ENCODE measurements around the gene PTPRK. TPM values are rescaled to one million over a fixed set of nuclear protein-coding genes. Genes with fewer than 3 reads are reported as not detected.

The PTPRK gene
- total and polyA plus RNA-seq, 3 experiments from 2014 or later, result 0.74 to 23.0 (median 21.3) TPM

DNA sequence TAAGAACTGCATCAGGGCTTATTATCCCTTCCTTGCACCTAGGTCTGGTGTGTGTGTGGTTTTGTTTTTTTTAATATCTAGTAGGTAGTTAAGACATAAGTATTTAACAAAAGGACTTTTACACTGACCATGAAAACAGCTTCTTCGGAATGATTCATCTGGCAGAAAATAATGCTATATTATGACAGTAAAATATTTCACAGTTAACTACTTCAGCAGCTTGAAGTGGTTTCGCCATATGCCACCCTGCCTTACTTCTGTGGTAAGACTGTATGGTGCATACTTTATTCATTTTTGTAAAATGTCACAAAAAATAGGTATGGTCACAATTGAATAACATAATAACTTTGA lies 858 bp upstream of the PTPRK start:
- Histone ChIP-seq H3K4me1 (ENCODE audit: insufficient read depth, low read length) (peaks cover 18% of the 10 kb centered on the region), H3K27me3 (ENCODE audit: insufficient read depth, low read length, poor library complexity, severe bottlenecking) (peaks cover 47% of the 10 kb centered on the region), H3K9me3 (ENCODE audit: low read length) (no peaks in the 10 kb centered on the region), H3K36me3 (ENCODE audit: insufficient read depth, low read length) (no peaks in the 10 kb centered on the region), H3K27ac (ENCODE audit: low read depth, low read length) (no peak overlapping the region), H3K4me3 (ENCODE audit: low read length) (peak overlapping the region; percentile 57)
- POLR2A ChIA-PET, result no interaction called here
- peaks cover 0 to 10% (median 0%) of the 10 kb centered on the region in 3 donors for H3K36me3 Mint-ChIP-seq
- peak overlapping the region in 2 of 8 donors; percentile 32 to 49 for H3K27ac Mint-ChIP-seq
- DNase-seq, result no peak
- CTCF ChIA-PET, result interaction anchor here (1.0 to 1.4 kb wide), 2 partner anchors 16 to 666 kb away, joined by 3 to 6 read pairs; no protein-coding TSS in a partner anchor
- H3K4me3 Mint-ChIP-seq, result peak overlapping the region; percentile 81 to 95 (median 89)
- H3K4me1 Mint-ChIP-seq, result peaks cover 20 to 25% (median 21%) of the 10 kb centered on the region in 3 donors
- H3K9me3 Mint-ChIP-seq, result no peaks in the 10 kb centered on the region
- peaks cover 35 to 86% of the 10 kb centered on the region in 2 donors for H3K27me3 Mint-ChIP-seq

DNA sequence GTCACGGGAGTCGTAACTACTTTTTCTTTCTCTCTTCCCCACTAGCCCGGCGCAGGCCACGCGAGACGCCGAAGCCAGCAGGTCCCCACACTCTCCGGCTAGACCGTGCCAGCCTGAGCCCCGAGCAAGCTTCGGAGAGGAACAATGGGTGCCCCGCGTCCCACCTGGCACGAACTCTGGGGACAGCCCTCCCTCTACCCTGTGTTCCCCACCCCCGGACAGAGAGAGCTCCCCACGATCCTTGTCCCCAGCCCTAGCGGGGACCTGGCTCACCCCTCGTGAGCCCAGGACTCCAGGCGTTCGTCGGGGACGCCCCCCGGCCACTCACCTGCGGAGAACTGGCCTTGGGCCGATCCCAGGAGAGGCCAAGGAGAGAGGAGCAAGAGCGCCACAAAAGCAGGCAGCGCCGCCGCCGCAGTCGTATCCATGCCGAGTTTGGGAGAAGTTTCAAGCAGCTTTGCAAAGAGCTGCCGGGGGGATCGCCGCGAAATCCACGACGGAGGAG lies 416 bp downstream of the PTPRK start:
- peaks cover 0 to 10% (median 0%) of the 10 kb centered on the region in 3 donors for H3K36me3 Mint-ChIP-seq
- ChIA-PET POLR2A (interaction anchor here (0.6 kb wide), 1 partner anchor 18 kb away, joined by 3 read pairs; no protein-coding TSS in a partner anchor), CTCF (interaction anchor here (0.7 to 1.4 kb wide), 3 partner anchors 9 to 770 kb away, joined by 3 to 6 read pairs (median 3); no protein-coding TSS in a partner anchor)
- no peaks in the 10 kb centered on the region for H3K36me3 ChIP-seq (ENCODE audit: insufficient read depth, low read length)
- peak overlapping the region; percentile 87 to 95 (median 90) for H3K4me3 Mint-ChIP-seq
- peaks cover 18% of the 10 kb centered on the region for H3K4me1 ChIP-seq (ENCODE audit: insufficient read depth, low read length)
- H3K9me3 ChIP-seq (ENCODE audit: low read length), result no peaks in the 10 kb centered on the region
- H3K27me3 Mint-ChIP-seq, result peaks cover 39 to 86% of the 10 kb centered on the region in 2 donors
- peaks cover 42% of the 10 kb centered on the region for H3K27me3 ChIP-seq (ENCODE audit: insufficient read depth, low read length, poor library complexity, severe bottlenecking)
- H3K27ac ChIP-seq (ENCODE audit: low read depth, low read length), result no peak overlapping the region
- no peaks in the 10 kb centered on the region for H3K9me3 Mint-ChIP-seq
- H3K27ac Mint-ChIP-seq, result peak overlapping the region in 7 of 8 donors; percentile 53 to 84 (median 73)
- DNase-seq, result peak; percentile 7 to 65 (median 40)
- H3K4me3 ChIP-seq (ENCODE audit: low read length), result peak overlapping the region; percentile 81
- peaks cover 20 to 25% (median 21%) of the 10 kb centered on the region in 3 donors for H3K4me1 Mint-ChIP-seq

DNA sequence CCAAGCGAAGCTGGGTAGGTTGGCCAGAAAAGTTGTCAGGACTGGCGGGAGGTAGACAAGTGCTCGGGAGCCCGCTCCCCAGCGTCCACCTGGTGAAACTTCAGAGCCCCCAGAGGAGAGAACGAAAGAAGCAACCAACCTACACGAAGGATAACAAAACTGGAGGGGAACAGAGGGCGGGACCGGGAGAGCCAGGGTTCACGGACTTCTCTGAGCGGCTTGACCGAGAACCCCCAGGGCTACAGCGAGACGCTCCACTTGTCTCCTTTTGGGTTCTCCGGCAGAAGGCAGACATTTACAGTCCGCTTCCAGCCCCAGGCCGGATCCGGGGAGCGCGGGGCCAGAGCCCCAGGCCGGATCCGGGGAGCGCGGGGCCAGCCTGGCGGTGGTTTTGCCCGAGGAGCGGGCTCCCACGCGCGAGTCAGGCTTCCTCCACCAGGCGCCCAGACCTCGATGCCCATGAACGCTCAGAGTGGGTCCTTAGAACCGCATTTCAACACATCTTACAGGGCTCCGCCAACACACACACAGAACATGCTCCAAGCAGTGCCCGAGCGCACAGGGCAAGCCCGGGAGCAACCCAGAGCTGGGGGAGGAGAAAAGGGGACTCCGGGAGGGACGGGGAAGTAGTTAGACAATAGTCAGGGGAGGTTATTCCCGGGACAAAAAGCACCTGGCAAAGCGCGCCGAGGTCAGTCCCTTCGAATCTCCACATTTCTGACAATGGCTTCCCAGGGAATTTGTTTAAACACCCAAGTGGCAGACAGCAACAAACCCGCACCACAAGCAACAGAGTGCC lies 1.1 kb downstream of the PTPRK start:
- H3K4me3 ChIP-seq (ENCODE audit: low read length), result peak overlapping the region; percentile 81
- peaks cover 39 to 87% of the 10 kb centered on the region in 2 donors for H3K27me3 Mint-ChIP-seq
- peak overlapping the region; percentile 87 to 95 (median 90) for H3K4me3 Mint-ChIP-seq
- no peak overlapping the region for H3K27ac ChIP-seq (ENCODE audit: low read depth, low read length)
- H3K9me3 Mint-ChIP-seq, result no peaks in the 10 kb centered on the region
- no peaks in the 10 kb centered on the region for H3K9me3 ChIP-seq (ENCODE audit: low read length)
- H3K36me3 ChIP-seq (ENCODE audit: insufficient read depth, low read length), result no peaks in the 10 kb centered on the region
- H3K4me1 ChIP-seq (ENCODE audit: insufficient read depth, low read length), result peaks cover 18% of the 10 kb centered on the region
- CTCF ChIA-PET, result interaction anchor here (1.4 kb wide), 2 partner anchors 10 to 664 kb away, joined by 3 to 6 read pairs; no protein-coding TSS in a partner anchor
- DNase-seq, result peak in 4 of 5 donors; percentile 1 to 44 (median 2)
- POLR2A ChIA-PET, result no interaction called here
- H3K4me1 Mint-ChIP-seq, result peaks cover 20 to 25% (median 21%) of the 10 kb centered on the region in 3 donors
- peaks cover 42% of the 10 kb centered on the region for H3K27me3 ChIP-seq (ENCODE audit: insufficient read depth, low read length, poor library complexity, severe bottlenecking)
- H3K27ac Mint-ChIP-seq, result peak overlapping the region; percentile 28 to 84 (median 70)
- peaks cover 0 to 10% (median 0%) of the 10 kb centered on the region in 3 donors for H3K36me3 Mint-ChIP-seq

DNA sequence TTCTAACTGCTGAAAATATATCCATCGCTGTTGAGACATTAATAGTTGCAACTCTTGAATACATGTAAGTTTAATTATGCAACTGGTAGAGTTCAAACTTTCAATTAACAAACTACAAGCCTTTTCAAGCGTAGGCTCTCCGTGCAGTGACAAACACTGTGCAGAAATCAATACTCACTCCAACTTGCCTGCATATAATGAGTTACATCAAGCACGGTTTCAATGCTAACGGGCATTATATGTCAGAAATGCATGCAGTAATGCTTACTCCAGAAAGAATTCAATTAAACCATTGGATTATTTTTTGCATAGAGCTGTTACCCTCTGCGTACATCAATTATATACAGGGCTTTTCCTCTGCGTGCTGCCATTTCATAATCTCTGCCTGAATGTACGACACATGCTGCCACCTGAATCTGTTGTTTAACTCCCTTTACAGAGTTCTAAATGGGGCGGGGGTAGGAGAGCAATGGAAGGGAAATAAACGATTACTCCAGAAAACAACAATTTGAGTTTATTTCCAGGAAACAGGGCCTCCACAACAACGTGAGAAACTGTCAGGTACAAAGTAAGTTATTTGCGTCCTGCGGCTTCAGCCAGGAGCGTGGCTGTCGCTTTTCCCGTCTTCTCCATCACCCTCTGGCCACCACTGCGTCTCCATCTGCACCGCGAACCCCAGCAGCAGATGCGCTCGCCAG lies 1.8 kb downstream of the PTPRK start:
- ChIA-PET CTCF (no interaction called here), POLR2A (no interaction called here)
- H3K36me3 Mint-ChIP-seq, result peaks cover 0 to 10% (median 0%) of the 10 kb centered on the region in 3 donors
- H3K27me3 Mint-ChIP-seq, result peaks cover 39 to 88% of the 10 kb centered on the region in 2 donors
- Histone ChIP-seq H3K9me3 (ENCODE audit: low read length) (no peaks in the 10 kb centered on the region), H3K4me3 (ENCODE audit: low read length) (peak overlapping the region; percentile 81), H3K27me3 (ENCODE audit: insufficient read depth, low read length, poor library complexity, severe bottlenecking) (peaks cover 42% of the 10 kb centered on the region), H3K36me3 (ENCODE audit: insufficient read depth, low read length) (no peaks in the 10 kb centered on the region), H3K27ac (ENCODE audit: low read depth, low read length) (no peak overlapping the region), H3K4me1 (ENCODE audit: insufficient read depth, low read length) (peaks cover 18% of the 10 kb centered on the region)
- peaks cover 20 to 25% (median 21%) of the 10 kb centered on the region in 3 donors for H3K4me1 Mint-ChIP-seq
- no peak for DNase-seq
- H3K27ac Mint-ChIP-seq, result no peak overlapping the region
- H3K9me3 Mint-ChIP-seq, result no peaks in the 10 kb centered on the region
- H3K4me3 Mint-ChIP-seq, result peak overlapping the region; percentile 84 to 93 (median 89)

DNA sequence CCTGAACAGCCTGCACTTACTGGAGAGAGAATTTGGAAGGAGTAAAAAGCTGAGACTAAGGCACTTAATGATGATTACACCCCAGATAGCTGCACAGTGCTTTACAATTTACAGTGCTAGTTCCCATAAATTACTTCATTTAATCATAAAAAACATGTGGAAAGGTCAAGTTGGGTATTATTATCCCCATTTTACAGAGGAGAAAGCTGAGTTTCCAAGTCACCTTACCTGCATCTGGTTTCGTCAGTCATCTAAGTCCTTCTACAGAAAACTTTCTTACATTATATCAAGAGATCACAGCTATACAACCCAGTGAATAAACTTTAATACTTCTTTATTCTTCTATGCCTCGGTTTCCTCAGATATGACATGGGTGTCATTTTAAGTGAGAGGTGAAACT lies 3.3 kb downstream of the PTPRK start:
- CTCF ChIA-PET, result interaction anchor here (1.7 kb wide), 1 partner anchor 780 kb away, joined by 5 read pairs; no protein-coding TSS in a partner anchor
- H3K36me3 Mint-ChIP-seq, result peaks cover 0 to 10% (median 0%) of the 10 kb centered on the region in 3 donors

DNA sequence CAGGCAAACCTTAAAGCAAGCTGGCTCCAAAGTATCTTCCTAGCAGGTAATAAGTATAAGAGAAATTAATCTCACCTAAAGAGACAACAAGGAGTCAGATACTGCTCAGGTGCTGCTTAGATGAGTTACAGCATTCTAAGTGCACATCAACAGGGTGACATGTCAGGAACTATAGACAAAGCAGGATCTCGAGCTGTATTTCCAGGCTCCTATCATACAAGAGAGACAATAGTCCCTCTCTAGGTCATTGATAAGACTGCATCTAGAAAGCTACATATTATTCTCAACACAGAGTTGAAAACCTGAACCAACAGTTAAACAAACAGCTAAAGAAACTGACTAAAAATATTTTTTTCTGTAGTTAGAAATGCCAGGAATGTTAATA lies 3.9 kb downstream of the PTPRK start:
- H3K27me3 Mint-ChIP-seq, result peaks cover 31 to 77% of the 10 kb centered on the region in 2 donors

More for the DNA sequence above, 3.3 kb downstream of the PTPRK start:
- Histone ChIP-seq H3K36me3 (ENCODE audit: insufficient read depth, low read length) (no peaks in the 10 kb centered on the region), H3K4me1 (ENCODE audit: insufficient read depth, low read length) (peaks cover 18% of the 10 kb centered on the region), H3K27ac (ENCODE audit: low read depth, low read length) (no peak overlapping the region), H3K9me3 (ENCODE audit: low read length) (no peaks in the 10 kb centered on the region), H3K4me3 (ENCODE audit: low read length) (no peak overlapping the region), H3K27me3 (ENCODE audit: insufficient read depth, low read length, poor library complexity, severe bottlenecking) (peaks cover 36% of the 10 kb centered on the region)
- no peak for DNase-seq
- Mint-ChIP-seq H3K9me3 (no peaks in the 10 kb centered on the region), H3K4me1 (peaks cover 20 to 25% (median 21%) of the 10 kb centered on the region in 3 donors), H3K27ac (no peak overlapping the region), H3K27me3 (peaks cover 35 to 81% of the 10 kb centered on the region in 2 donors), H3K4me3 (peak overlapping the region in 1 of 7 donors; percentile 58)
- POLR2A ChIA-PET, result no interaction called here

DNA sequence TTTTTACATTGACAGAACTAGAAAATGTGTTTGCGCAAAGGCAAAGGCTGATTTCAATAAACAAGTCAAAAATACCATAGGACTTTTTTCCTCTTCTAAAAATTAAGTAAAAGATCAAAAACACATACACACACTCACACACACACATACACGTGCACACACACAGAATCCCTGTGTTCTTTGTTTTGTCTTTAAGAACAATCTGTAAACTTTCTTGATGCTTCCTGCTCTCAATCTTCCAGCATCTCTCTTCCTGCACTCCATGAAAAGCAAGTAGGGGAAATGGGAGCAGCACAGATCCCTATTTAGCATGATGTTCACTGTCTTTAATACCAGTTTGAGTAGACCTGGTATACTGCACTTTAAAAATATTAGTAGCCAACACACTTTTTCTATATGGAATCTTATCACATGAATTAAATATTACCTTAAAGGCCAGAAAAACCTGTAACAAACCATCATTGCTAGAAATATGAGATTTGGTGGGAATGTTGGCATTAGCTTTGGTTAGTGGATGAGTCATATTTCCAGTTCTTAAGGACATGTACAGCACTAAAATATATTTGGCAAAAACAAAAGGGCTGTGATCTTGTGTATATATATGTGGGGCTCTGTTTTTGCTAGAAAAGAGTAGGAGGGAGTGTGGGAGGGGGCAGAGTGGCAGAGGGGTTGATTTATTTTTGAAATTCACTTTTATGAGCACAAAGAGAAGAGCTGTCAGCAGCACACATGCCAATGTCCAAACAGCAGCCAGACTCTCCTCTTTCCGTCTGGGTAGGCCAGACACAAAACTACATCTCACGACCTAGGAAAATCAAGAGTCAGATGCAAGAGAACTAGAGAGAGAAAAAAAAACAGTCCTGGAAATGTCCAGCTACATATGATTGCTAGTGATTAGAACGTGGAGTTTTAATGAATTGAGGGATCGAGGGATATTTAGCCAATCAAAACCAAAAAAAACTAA lies 4.6 kb downstream of the PTPRK start:
- no peaks in the 10 kb centered on the region for H3K36me3 ChIP-seq (ENCODE audit: insufficient read depth, low read length)
- H3K4me1 Mint-ChIP-seq, result peaks cover 15 to 20% (median 16%) of the 10 kb centered on the region in 3 donors
- no peaks in the 10 kb centered on the region for H3K9me3 ChIP-seq (ENCODE audit: low read length)
- no peak for DNase-seq
- peaks cover 26% of the 10 kb centered on the region for H3K27me3 ChIP-seq (ENCODE audit: insufficient read depth, low read length, poor library complexity, severe bottlenecking)
- H3K27ac Mint-ChIP-seq, result peak overlapping the region in 1 of 8 donors; percentile 72
- ChIA-PET CTCF (interaction anchor here (1.7 kb wide), 1 partner anchor 779 kb away, joined by 5 read pairs; no protein-coding TSS in a partner anchor), POLR2A (no interaction called here)
- H3K9me3 Mint-ChIP-seq, result no peaks in the 10 kb centered on the region
- no peak overlapping the region for H3K4me3 ChIP-seq (ENCODE audit: low read length)
- no peak overlapping the region for H3K27ac ChIP-seq (ENCODE audit: low read depth, low read length)
- H3K36me3 Mint-ChIP-seq, result peaks cover 0 to 10% (median 0%) of the 10 kb centered on the region in 3 donors
- peaks cover 31 to 77% of the 10 kb centered on the region in 2 donors for H3K27me3 Mint-ChIP-seq
- H3K4me1 ChIP-seq (ENCODE audit: insufficient read depth, low read length), result peaks cover 14% of the 10 kb centered on the region
- H3K4me3 Mint-ChIP-seq, result peak overlapping the region in 1 of 7 donors; percentile 3

More for the DNA sequence above, 3.9 kb downstream of the PTPRK start:
- Histone ChIP-seq H3K4me3 (ENCODE audit: low read length) (no peak overlapping the region), H3K36me3 (ENCODE audit: insufficient read depth, low read length) (no peaks in the 10 kb centered on the region), H3K4me1 (ENCODE audit: insufficient read depth, low read length) (peaks cover 18% of the 10 kb centered on the region), H3K27me3 (ENCODE audit: insufficient read depth, low read length, poor library complexity, severe bottlenecking) (peaks cover 32% of the 10 kb centered on the region), H3K9me3 (ENCODE audit: low read length) (no peaks in the 10 kb centered on the region), H3K27ac (ENCODE audit: low read depth, low read length) (no peak overlapping the region)
- no peaks in the 10 kb centered on the region for H3K9me3 Mint-ChIP-seq
- no peak overlapping the region for H3K27ac Mint-ChIP-seq
- peak in 1 of 5 donors; percentile 16 for DNase-seq
- H3K4me3 Mint-ChIP-seq, result no peak overlapping the region
- ChIA-PET POLR2A (no interaction called here), CTCF (interaction anchor here (1.7 kb wide), 1 partner anchor 780 kb away, joined by 5 read pairs; no protein-coding TSS in a partner anchor)
- H3K36me3 Mint-ChIP-seq, result peaks cover 0 to 10% (median 0%) of the 10 kb centered on the region in 3 donors
- H3K4me1 Mint-ChIP-seq, result peaks cover 20 to 25% (median 21%) of the 10 kb centered on the region in 3 donors

All from CD8-positive, alpha-beta memory T cell (primary cell).